Panc1 (cell line): ENCODE measurements around the gene AEBP2. TPM values are rescaled to one million over a fixed set of nuclear protein-coding genes. Genes with fewer than 3 reads are reported as not detected.

Experiments
- ATAC-seq: fragments of 200-7000 bp; cut with Tn5 transposase; 2 replicates; pipeline ENCODE4 v1.9.1; 2020; ENCODE audit warnings: mild to moderate bottlenecking, moderate library complexity
- BruUV-seq: library from RNA; stranded (reverse); fragments of 400-500 nt; replicated peaks from 2 replicates; lab custom pipeline; 2021; lab: Mats Ljungman, UMichigan
- CTCF ChIA-PET: fragments of 300-600 bp; sonication (Branson Sonifier 250); formaldehyde crosslinking; loops from one replicate; lab custom pipeline; 2022; ENCODE audit warnings: antibody characterized with exemption; lab: Charles Lee
- POLR2A ChIA-PET: fragments of 300-600 bp; sonication (Branson Sonifier 250); formaldehyde crosslinking; loops from one replicate; lab custom pipeline; 2022; ENCODE audit warnings: antibody characterized with exemption; lab: Charles Lee
- DNase-seq: peaks from one replicate; pipeline ENCODE4 v3.0.0-alpha.2; 2010; ENCODE audit warnings: low read depth, low spot score
- H3K27ac ChIP-seq: 2 replicates; pipeline ENCODE4 v1.5.1; 2011; ENCODE audit warnings: mild to moderate bottlenecking, low read length, inconsistent platforms
- H3K27me3 ChIP-seq: fragments of 200-500 bp; sonication (Bioruptor generic); 2 replicates; pipeline ENCODE4 v1.6.0; 2014; ENCODE audit warnings: low read length, inconsistent platforms; ENCODE audit not compliant: control insufficient read depth, insufficient read depth
- H3K36me3 ChIP-seq: fragments of 200-500 bp; sonication (Bioruptor generic); 2 replicates; pipeline ENCODE4 v1.5.1; 2014; ENCODE audit warnings: inconsistent platforms, mild to moderate bottlenecking, low read length, moderate library complexity; ENCODE audit not compliant: control insufficient read depth, insufficient read depth
- H3K4me1 ChIP-seq: 2 replicates; pipeline ENCODE4 v1.5.1; 2011; ENCODE audit warnings: inconsistent platforms, mild to moderate bottlenecking, low read length, moderate library complexity; ENCODE audit not compliant: control insufficient read depth, insufficient read depth
- H3K4me3 ChIP-seq, 2 experiments: 2 replicates each; pipeline ENCODE4 v1.5.1; 2011 to 2012; ENCODE audit warnings: low read depth in 2 of 2, low read length in 2 of 2, mild to moderate bottlenecking in 2 of 2, inconsistent platforms in 1 of 2, moderate library complexity in 1 of 2
- H3K9me3 ChIP-seq: fragments of 200-500 bp; sonication (Bioruptor generic); 2 replicates; pipeline ENCODE4 v1.5.1; 2014; ENCODE audit warnings: low read depth, mild to moderate bottlenecking, inconsistent platforms, low read length, moderate library complexity; ENCODE audit not compliant: control insufficient read depth, insufficient read depth
- POLR2AphosphoS5 ChIP-seq: IDR thresholded peaks from 2 replicates; pipeline ENCODE4 v1.6.1; 2012; ENCODE audit warnings: mild to moderate bottlenecking, low read depth, low read length, moderate library complexity
- SIN3A ChIP-seq: IDR thresholded peaks from 2 replicates; pipeline ENCODE4 v1.6.1; 2012; ENCODE audit warnings: low read depth, mild to moderate bottlenecking, low read length, moderate library complexity, borderline replicate concordance; ENCODE audit not compliant: insufficient read depth
- TCF7L2 ChIP-seq: IDR thresholded peaks from 2 replicates; pipeline ENCODE4 v1.6.1; 2011; ENCODE audit warnings: mild to moderate bottlenecking, low read depth, low read length, inconsistent platforms
- in situ Hi-C: cut with HindIII; loops from 2 replicates; pipeline ENCODE4 v1.10.0; 2016; ENCODE audit warnings: low sequenced_read_pairs, low pct_unique_long_range_greater_than_20kb
- intact Hi-C: fragments of 100-400 bp; cut with micrococcal nuclease; formaldehyde crosslinking; loops from one replicate; pipeline ENCODE4 v1.10.0; 2022; ENCODE audit not compliant: unreplicated experiment
- total RNA-seq: library from RNA; stranded (reverse); gene quantifications from one replicate; pipeline ENCODE4 v1.2.1, GENCODE V29; 2021; ENCODE audit not compliant: unreplicated experiment
- TF ChIP-seq, protein P1 (sequence below): fragments of 450-650 bp; IDR thresholded peaks from 2 replicates; pipeline ENCODE4 v1.5.1; 2017; ENCODE audit warnings: mild to moderate bottlenecking
- TF ChIP-seq, protein P2 (sequence below), 2 experiments: IDR thresholded peaks; 2 replicates each; pipeline ENCODE4 v1.6.1; 2011 to 2012; ENCODE audit warnings: low read depth in 2 of 2, control low read depth in 1 of 2, low read length in 1 of 2, mild to moderate bottlenecking in 1 of 2, moderate library complexity in 1 of 2; ENCODE audit not compliant: insufficient read depth in 1 of 2

AEBP2 gene
- total RNA-seq, 1 experiment from 2014 or later: 32.4 TPM

DNA sequence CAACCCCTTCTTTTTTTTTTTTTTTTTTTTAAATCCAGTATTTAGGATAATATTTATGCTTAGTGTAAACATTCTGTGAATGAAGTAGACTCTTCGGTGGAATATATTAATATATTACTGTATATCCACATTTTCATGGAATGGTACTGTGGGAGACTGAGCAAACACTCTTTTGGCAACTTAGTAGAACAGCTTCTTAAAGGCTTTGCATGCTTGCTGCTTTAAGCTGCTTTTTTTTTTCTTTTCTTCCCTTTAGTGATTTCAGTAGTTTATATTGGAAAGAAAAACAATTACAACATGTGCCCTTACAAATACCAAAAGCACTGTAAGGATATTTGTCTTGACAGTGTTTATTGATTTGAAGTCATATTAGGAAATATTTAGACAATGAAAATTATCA lies 78.9 kb downstream of the AEBP2 start:
- intact Hi-C loops (no loop called here), in situ Hi-C loops (no loop called here)
- TF ChIP-seq, protein P1, sequence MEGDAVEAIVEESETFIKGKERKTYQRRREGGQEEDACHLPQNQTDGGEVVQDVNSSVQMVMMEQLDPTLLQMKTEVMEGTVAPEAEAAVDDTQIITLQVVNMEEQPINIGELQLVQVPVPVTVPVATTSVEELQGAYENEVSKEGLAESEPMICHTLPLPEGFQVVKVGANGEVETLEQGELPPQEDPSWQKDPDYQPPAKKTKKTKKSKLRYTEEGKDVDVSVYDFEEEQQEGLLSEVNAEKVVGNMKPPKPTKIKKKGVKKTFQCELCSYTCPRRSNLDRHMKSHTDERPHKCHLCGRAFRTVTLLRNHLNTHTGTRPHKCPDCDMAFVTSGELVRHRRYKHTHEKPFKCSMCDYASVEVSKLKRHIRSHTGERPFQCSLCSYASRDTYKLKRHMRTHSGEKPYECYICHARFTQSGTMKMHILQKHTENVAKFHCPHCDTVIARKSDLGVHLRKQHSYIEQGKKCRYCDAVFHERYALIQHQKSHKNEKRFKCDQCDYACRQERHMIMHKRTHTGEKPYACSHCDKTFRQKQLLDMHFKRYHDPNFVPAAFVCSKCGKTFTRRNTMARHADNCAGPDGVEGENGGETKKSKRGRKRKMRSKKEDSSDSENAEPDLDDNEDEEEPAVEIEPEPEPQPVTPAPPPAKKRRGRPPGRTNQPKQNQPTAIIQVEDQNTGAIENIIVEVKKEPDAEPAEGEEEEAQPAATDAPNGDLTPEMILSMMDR: no peak
- TF ChIP-seq SIN3A (no peak), POLR2AphosphoS5 (no peak), TCF7L2 (no peak)
- TF ChIP-seq, protein P2, sequence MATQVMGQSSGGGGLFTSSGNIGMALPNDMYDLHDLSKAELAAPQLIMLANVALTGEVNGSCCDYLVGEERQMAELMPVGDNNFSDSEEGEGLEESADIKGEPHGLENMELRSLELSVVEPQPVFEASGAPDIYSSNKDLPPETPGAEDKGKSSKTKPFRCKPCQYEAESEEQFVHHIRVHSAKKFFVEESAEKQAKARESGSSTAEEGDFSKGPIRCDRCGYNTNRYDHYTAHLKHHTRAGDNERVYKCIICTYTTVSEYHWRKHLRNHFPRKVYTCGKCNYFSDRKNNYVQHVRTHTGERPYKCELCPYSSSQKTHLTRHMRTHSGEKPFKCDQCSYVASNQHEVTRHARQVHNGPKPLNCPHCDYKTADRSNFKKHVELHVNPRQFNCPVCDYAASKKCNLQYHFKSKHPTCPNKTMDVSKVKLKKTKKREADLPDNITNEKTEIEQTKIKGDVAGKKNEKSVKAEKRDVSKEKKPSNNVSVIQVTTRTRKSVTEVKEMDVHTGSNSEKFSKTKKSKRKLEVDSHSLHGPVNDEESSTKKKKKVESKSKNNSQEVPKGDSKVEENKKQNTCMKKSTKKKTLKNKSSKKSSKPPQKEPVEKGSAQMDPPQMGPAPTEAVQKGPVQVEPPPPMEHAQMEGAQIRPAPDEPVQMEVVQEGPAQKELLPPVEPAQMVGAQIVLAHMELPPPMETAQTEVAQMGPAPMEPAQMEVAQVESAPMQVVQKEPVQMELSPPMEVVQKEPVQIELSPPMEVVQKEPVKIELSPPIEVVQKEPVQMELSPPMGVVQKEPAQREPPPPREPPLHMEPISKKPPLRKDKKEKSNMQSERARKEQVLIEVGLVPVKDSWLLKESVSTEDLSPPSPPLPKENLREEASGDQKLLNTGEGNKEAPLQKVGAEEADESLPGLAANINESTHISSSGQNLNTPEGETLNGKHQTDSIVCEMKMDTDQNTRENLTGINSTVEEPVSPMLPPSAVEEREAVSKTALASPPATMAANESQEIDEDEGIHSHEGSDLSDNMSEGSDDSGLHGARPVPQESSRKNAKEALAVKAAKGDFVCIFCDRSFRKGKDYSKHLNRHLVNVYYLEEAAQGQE (IDR thresholded peaks at IDR 0.05; ENCODE audit: insufficient read depth in 1 of 2, low read depth in 2 of 2, low read length in 1 of 2): no peak
- no peaks in the 10 kb centered on the region for H3K4me1 ChIP-seq
- no peak for ATAC-seq
- no peak overlapping the region for H3K27ac ChIP-seq
- no peak overlapping the region for H3K4me3 ChIP-seq
- ChIA-PET CTCF (no interaction called here), POLR2A (no interaction called here)
- BruUV-seq: no TSS peak
- H3K36me3 ChIP-seq: no peaks in the 10 kb centered on the region; the same call in 1 of the 2 replicates
- no peak for DNase-seq
- H3K27me3 ChIP-seq: no peaks in the 10 kb centered on the region
- H3K9me3 ChIP-seq: no peaks in the 10 kb centered on the region

DNA sequence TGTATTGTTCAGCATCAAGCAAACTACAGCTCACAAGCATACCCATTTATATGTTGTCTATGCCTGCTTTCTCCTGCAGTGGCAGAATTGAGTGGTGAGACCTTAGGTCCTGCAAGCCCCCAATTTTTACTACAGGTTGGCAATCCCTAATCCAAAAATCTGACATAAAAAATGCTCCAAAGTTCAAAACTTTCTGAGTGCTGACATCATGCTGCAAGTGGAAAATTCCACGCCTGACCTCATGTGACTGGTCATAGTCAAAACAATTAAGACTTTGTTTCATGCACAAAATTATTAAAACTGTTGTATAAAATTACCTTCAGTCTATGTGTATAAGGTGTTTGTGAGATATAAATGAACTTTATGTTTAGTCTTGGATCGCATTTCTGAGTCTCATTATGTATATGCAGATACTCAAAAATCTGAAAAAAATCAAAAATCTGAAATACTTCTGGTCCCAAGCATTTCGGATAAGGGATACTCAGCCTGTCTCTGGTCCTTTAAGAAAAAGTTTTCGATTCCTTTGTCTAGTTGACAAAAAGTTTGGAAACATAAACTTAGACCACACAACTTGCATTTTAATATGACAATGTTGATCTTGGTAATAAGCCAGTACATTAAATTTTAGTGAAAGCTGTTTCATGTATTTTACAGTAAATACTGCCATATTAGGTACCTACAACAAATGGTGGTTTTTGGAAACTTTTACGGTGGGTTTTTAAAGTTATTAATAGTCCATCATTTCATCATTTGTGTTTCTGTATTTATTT lies 81.5 kb downstream of the AEBP2 start:
- CTCF ChIA-PET: no interaction called here
- H3K4me3 ChIP-seq: no peak overlapping the region
- intact Hi-C loops (no loop called here), in situ Hi-C loops (no loop called here)
- no peak for ATAC-seq
- H3K36me3 ChIP-seq: no peaks in the 10 kb centered on the region; the same call in 1 of the 2 replicates
- no peak for DNase-seq
- no peaks in the 10 kb centered on the region for H3K27me3 ChIP-seq
- H3K27ac ChIP-seq: no peak overlapping the region
- TF ChIP-seq POLR2AphosphoS5 (no peak), SIN3A (no peak), TCF7L2 (no peak)
- TF ChIP-seq, protein P1: no peak
- TF ChIP-seq, protein P2 (IDR thresholded peaks at IDR 0.05; ENCODE audit: insufficient read depth in 1 of 2, low read depth in 2 of 2, low read length in 1 of 2): no peak
- no TSS peak for BruUV-seq
- H3K9me3 ChIP-seq: no peaks in the 10 kb centered on the region
- POLR2A ChIA-PET: no interaction called here
- H3K4me1 ChIP-seq: no peaks in the 10 kb centered on the region
